CD4-positive, alpha-beta T cell treated with Interleukin-12 subunit alpha and Interleukin-12 subunit beta, for 1 hour (primary cell): ENCODE measurements around the gene TSPO2.

Experiments used
- DNase-seq: peaks from one replicate; pipeline ENCODE4 v3.0.0-alpha.2; 2020

TSPO2 gene

DNA sequence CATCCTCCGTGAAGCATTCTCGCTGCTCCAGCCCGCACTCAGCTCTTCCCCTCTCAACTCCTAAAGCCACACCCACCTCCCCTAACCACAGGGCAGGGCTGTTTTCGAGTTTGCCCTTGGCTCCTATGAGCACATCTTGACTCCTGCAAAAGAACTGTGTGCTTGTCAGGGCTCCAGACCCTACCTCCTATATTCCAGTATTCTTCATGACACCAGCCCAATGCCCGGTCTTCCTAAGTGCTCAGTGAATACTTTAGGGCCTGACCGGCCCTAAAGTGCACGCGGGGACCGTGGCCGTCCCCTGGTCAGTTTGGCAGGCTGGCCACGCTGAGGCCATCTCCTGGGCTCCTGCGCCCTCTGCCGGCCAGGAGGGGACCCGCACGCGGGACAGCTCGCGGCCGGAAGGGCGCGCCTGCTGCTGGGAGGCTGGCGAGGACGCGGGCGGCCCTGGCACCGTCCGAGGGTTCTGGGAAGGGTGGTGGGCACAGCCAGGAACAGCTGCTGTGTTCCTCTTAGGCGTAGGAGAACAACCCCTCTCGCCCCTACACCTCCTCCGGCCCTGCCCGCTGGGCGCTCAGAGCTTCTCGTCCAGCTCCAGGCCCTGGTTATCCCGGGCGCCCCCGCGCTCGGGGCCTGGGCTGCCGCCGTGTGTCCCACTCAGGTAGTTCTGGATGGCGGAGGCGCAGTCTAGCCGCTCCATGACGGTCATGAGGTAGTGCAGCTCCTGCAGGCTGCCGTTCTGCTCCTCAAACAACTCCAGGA, 14.3 kb upstream of the TSPO2 start:
- DNase-seq, result peak; percentile 71

DNA sequence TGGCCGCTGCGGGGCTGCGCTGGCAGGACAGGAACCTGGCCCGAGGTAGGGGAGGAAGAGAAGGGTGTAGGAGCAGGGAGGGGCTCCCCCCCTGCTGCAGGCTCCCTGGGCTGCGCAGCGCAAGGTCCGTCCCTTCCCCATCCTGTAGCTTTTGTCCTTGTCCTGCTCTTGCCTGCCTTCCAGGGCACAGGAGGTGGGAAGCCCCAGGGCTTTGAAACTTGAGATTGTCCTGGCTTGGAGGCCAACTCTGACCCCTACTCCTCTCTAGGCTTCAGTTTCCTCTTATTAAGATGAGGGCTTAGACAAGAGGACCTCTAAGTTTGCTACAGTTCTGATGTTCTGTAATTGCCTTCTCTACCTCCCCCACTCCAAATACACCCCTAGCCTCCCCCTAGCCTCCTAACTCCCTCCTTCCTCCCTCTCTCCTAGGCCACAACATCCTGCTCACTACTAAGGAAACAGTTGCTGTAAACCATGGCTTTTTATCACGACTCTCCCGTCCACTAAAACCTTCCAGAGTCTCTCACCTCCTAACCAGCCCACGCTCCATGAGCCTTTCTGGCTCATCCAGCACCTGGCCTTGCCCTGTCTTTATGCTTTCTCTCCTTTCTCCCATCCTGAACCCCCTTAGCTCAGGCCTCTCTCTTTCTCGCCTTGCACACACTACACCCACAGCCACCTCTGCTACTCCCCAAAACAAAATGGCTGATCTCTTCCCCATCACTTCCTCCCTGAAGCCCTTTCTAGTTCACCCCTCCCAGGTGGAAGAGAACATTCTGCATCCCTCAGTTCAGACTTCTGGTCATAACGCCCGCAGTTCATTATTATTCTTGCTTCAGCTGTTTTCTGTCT, 13.5 kb upstream of the TSPO2 start:
- DNase-seq, result no peak

DNA sequence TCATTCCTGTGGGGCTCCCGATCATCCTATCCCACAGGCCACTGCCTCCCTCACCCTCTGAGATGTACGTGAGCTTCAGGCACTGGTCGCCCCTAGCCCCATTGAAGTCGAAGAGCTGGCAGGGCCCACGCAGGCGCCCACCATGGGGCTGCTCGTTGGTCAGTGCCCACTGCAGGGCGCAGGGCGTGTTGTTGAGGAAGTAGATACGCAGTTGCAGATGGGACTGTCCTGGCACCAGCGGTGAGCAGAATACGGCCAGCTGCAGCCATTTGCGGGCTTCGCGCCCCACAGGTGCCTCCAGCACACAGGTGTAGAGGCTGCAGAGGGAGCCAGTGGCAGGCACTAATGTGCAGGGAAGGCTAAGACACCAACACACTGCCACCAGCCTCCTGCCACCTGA, 9.4 kb upstream of the TSPO2 start:
- DNase-seq, result no peak

DNA sequence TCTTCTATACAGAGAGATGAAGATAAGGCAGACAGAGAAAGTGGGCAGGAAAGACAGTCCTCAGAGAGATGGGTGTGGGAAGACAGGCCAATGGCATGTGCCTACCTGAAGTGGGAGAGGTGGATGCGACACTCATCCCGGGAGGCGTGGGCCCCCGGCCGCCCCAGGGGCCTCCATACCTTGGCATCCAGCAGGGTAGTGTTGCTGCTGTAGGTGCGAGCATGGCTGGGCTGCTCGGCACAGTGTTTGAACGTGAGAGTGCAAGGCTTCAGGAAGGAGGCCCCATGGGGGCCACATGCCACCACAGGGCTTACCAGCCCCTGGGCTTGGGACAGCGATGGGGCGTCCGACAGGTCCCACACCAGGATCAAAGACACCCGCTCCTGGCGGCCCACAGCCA, 8.5 kb upstream of the TSPO2 start:
- no peak for DNase-seq

DNA sequence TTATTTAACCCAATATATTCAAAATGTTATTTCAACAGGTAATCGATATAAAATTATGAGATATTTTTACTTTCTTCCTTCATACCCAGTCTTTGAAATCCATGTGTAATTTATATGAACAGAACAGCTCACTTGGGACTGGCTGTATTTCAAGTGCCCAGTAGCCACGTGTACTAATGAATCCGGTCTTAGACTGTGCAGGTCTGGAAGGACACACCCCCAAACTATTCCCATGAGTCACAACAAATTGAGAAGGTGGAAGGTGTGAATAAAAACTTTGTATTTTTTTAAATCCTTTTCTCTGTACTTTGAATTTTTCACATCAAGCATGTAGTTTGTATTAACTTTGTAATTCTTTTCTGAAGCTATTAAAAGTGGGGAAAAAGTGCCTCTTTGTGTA, 6.1 kb upstream of the TSPO2 start:
- no peak for DNase-seq

DNA sequence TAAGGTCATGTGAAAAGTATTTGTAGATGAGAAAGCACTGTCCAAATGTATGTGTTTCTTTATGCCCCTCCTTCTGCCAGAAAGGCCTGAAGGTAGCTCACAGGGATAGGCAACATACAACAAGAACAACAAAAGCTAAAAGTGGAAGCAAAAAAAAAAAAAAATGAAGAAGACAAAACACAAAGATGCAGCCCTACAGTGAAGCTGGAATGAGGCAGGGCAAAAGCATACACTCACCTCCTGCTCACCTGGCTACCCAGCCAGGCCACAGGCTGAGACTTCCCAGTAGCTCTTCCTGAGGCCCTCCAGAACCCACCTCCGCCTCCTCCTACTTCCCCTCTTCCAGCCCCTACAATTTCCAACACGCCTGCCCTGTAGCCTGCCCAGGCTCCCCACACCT, 5.7 kb upstream of the TSPO2 start:
- no peak for DNase-seq

DNA sequence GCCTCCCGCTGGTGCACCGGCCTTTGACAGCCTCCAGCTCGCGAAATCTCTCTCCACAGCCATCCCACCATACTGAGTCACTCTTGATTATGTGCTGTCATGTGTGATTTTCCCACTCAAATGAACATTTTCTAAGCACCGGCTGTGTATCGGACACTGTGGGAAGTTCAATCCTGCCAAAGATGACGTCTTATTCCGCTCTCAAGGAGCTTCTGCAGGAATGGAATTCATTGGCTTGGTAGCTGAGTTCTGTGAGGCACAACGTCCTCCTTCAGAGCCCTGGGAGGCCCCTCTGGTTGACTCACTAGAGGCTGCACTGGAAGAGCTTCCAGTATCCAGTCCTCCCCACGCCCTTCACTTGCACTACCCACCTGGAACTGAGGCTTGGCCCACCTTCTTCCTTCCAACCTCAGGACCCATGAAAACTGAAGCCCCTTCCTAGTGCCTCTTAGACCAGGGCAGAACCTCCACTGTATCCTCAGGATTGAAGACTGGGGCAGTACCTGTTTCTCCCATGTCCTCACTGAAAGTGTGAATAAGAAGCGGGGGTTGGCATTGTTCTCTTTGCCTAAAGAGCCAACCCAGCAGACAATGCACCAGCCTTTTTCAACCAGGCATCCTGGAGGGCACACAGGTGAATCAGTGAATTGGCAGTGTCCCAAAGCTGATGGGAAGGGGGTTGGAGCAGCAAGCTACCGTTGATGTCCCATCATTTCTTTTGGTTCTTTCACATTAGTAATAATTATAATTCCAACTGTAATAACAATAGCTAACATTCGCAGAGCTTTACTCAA, 5.0 kb upstream of the TSPO2 start:
- no peak for DNase-seq

DNA sequence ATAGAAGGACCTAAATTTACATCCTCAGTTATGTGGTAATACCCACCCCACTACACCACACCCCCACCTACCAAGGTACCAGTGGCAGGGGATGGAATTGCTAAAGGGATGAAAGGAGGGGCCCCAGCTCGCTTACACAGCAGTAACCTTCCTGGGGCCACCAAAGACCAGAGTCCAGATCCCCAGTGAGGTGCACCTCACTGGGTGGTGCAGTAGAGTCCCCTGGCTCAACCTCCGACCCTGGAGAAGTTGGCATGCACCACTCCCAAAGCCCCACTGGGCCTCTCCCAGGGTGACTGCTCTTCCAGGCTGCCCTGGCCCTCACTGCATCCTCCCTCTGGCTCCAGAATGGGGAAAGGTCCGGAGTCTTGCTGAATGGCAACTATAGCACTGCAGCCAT, 4.1 kb upstream of the TSPO2 start:
- DNase-seq, result no peak

DNA sequence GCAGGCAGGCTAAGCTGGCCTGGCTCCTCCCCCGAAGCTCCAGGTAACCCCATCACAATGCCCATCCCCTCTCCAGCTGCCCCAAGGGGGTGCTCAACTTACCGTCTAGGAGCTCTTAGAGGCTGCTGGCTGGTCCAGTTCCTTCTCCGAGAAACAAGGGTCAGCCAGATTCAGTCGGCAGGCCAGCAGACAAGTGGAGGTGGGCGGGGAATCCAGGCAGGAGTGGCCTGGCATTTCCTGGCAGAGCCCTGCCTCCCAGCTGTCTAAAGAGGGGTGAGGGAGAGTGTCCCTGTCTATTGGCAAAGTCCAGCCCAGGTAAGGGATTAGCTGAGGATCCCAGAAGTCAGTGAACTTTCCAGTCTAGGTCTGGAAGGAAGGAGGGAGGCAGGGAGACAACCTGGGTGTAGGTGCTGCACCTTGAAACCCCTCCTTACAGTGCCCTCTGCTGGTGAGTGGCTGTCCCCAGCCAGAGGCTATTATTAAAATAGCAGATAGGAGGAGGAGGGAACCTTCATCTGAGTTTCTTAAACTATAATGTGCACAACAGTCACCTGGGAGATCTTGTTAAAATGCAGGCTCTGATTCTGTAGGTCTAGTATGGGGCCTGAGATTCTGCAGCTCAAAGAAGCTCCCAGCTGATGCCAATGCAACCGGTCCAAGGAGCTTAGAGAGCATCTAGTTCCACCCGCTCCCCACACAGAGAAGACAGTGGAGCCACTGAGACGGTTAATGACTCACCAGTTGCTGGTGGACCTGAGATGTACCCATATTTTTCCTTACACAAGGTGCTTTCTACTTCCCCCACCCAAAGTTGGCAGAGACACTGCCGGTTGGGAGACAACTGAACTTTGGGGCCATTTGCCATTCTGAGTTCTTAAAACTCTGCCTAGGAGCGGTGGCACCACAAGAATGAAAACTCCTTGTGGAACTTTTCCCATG, 2.9 kb upstream of the TSPO2 start, which contains the start of gene UNC5CL:
TSS of gene UNC5CL (minus strand) at position 162 of the 939 bp plus-strand sequence. CDS start 4,147 bp downstream, outside the sequence.
- DNase-seq, result peak; percentile 45

DNA sequence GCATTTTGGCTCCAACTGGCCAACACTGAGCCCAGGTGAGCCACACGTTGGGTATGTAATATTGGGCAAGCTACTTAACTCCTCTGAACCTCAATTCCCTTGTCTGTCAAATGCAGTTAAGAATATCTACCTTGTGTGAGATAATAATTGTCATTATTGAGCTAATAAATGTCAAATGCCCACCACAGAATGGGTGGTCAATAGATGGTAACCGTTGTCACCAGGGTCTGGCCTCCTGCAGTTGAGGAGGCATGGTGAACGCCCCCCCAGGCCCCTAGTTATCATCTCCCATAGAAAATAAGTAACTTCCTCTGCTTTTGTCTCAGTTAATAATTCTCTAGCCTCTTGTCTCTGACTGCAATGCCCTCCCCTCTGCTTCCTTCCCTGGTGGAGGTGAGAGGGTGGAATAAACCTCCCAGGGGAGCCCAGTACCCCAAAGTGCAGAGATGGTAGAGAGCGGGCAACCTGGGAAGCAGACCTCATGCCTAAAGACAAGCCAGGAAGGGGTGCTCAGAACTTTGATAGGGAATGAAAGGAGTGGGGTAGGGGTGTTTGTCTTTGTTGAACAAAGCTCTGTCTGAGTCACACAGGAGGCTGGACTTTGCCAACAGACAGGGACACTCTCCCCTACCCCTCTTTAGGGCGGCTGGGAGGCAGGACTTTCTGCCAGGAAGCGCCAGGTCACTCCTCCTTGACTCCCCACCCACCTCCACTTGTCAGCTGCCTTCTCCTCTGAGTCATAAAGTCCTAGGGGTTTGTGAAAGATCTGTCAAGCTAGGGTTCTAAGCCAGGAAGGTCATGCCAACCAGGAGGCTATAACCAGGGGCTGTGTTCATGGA, 1.9 kb upstream of the TSPO2 start:
- no peak for DNase-seq

DNA sequence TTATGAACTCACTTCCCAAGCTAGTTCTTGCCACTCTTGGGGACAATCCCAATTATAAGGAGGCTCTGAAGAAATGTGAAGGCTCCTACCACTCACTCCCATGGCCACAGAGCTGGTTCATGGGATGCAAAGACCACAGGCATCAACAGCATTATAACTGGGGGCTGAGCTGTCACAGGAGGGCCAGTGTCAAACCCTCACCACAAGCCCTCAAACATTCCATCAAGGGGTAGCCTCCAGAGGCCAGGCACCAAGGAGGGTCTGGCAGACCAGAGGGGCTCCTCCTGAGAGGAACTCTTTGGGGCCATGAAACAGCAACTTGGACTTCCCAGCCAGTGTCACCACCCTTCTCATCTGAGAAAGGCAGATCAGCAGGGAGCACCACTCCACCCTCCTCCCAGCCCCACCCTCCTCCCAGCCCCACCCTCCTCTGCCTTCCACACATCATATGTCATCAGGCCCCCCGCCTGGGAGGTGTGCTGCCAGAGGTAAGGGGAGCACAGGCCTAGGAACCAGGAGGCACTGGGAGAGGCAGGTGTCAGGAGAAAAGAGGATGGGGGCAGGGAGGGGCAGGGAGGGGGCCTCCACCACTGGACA, 1.2 kb upstream of the TSPO2 start:
- DNase-seq, result no peak

DNA sequence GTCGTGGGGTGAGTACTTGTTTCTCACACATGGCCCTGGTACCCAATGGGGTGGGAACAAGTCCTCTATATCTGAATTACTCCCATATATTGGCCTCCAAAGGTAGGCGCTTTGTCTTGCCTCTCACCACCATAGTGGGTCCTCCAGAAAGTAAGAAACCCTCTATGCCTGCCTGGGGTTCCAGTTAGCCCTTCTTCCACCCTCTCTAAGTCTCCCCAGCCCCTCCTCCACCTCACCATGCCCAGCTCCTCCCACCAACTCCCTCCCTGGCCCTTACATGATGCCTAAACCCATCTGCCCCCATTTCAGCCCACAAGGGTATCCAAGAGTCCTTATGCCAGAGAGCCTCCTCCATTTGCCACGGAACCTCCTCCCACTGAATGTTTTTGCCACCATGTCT, 884 bp downstream of the TSPO2 start:
- DNase-seq, result no peak

DNA sequence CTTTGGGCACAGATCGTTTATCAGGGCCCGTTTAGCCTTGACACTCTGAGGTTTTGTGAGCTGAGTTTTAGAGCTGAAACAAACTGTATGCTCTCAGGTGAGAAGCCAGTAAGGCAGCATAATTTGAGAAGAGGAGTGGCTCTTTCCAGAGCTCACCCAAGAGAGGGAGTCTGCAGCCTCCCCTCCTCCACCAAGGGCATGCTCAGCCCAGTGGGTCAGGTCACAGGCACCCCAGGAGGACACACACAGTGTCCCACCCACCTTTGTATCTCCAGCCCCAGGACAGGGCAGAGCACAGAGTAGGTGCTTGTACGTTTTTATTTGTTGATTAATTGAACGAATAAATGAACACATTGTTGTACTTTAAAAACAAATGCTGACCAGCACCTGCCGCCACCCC, 3.4 kb downstream of the TSPO2 start:
- DNase-seq, result no peak

DNA sequence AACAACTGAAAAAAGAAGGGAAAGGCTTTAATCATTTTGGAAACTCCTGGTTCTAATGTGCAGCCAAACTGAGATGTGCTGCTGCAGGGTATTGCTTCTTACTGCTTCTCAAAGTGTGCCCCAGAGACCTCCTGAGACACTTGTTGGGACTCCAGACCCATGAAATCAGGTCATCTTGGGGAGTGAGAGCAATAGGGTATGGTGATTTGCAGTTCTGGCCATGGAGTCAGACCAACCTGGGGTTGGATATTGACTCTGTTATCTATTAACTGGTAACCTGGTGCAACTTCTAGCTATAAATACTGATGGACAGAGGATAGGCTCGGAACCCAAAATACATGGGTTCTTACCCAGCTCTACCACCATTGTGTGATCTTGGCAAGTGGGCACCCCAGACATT, 3.8 kb downstream of the TSPO2 start:
- no peak for DNase-seq

DNA sequence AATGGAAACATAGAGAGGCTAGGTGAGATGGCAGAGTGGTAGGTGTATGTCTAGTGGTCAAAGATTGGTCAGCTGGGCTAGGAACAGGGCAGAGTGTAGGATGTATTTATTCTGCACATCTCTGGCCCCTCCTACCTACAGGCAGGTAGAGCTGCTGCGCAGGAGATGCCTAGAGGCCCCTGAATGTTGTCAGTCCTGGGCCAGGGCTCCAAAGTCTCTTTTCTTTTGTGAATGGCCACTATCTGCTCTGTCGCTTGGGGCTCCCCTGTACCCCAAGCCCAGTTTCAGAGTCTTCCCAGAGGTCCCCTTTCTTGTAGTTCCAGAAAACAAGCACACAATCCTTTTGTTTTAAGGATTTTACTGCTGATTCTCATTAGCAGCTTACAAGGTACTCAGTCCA, 5.0 kb downstream of the TSPO2 start:
- no peak for DNase-seq

DNA sequence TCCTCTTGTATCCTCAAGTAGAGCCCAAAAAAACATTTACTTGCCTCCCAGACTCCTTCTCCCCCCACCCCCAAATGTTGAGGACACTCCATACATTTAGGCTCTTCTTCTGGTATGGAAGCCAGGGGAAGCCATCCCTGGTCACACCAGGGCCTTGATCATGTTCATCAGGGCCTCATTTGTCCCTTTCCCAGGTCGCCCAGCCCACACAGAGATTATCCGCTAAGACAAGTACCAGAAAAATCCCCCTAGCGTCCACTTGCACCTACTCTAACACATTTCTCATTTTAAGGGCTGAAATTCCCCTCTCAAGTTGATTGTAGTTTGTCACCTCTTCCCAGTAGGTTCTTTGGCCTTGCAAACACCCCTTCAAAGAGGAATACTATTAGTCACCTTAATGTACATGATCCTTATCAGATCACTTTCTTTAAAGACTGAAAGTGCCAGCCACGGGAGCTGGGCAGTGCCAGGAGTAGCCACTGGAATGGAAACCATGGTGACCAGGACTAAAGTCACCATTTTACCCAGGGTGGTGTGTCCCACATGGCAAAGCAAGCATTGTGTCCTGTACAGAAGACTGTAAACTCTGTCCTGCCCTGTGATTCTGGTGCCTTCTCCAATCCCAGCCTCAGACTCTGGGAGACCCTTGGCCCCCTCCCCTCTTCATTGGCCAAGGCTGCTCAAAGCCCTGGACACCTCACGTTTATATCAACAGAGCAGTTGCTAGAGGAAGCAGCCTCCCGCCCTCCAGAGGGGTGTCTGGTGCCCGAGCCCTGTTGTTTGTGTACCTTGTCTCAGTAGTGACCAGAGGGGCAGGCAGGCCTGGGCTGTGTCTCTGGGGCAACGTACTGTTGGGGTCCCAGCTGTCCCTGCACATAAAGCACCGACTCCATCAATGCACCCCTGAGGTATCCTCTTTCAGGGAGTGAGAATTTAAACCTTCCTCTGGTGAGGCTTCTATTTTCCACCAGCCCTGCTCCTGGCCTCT, 5.8 kb downstream of the TSPO2 start:
- DNase-seq, result no peak

DNA sequence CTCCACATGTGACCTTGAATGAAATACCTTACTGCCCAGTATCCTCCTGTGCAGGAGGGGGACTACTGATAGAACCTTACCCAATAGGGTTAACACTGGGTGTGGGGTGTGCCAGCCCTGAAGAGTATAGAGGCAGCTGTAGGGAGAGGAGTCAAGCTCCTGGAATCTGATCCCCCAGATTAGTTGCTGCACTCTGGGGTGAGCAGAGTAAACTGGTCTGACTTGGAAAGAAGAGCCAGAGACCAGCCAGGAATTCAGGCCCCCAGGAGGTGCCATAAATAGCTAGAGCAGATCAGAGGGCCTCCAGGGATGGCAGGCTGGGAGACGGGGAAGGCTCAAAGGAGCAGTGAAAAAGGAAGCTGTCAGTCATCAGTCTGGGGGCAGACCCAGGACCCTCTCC, 7.3 kb downstream of the TSPO2 start:
- no peak for DNase-seq

DNA sequence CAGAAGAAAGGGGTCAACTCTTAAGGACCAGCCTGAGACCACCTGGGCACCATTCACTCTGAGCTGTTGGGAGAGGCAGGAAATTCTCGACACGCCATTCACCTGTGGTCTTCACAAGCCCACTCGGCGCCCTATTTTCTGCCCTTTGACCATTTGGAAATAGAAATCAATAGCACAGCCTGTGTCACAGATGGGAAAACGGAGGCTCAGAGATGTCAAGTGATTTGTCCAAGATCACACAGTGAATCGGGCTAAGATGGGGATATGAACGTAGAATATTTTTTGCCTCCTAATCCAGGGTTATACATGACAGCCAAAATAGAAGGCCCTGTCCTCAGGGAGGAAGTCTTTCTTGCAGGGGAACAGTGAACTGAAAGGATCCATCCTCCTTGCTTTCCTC, 7.7 kb downstream of the TSPO2 start:
- DNase-seq, result no peak

DNA sequence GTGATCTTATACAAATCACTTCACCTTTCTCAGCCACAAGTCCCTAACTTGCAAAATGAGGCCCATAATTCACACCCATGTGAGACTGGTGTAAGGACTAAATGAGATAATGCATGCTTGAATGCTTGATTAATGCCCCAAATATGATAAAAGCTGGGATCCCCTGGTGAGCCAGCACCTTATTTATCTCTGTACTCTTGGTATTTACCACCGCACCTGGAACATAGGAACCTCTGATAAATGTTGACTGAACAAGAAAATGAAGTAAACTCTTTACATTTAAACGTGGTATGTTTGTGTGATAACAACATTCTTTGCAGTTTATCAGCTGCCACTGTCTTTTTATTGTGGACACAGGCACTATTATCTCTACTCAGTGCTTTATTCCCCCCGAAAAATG, 8.3 kb downstream of the TSPO2 start:
- DNase-seq, result no peak

DNA sequence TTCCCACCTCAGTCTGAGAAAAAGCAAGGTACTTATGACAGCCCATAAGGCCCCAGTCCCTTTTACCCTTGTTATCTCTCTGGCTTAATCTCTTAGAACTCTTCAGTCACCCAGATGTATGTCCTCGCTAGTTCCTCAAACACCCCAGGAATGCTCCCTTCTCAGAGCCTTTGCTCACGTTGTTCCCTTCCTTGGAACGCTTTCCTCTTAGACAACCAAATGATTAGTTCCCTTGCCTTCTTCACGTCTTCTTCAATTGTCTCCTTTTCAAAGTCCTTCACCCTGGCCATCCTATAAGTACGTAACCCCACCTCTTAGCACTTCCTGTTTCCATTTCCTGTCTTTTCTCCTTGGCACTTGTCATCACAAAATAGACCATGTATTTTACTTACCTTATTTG, 9.6 kb downstream of the TSPO2 start:
- peak; percentile 9 for DNase-seq
